Fibroblast of gingiva (primary cell): ENCODE data around the gene PTPRK.
"Not testable (repeated sequence)": the region's sequence is repeated elsewhere in the genome, so short reads cannot be mapped to it uniquely, and the experiment has no call there.

Experiments
- DNase-seq: peaks from one replicate; pipeline ENCODE4 v3.0.0-alpha.2; 2011; ENCODE audit warnings: low read depth

The PTPRK gene

GRCh38 chr6:128487746-128488145, 32.7 kb downstream of the PTPRK start:
- DNase-seq: no peak

GRCh38 chr6:128487055-128487454, 33.3 kb downstream of the PTPRK start:
- DNase-seq: no peak

- DNase-seq: not testable (repeated sequence)
These were observed 33.8 kb downstream of the PTPRK start for GRCh38 chr6:128486580-128486979.

GRCh38 chr6:128483472-128484135, 36.8 kb downstream of the PTPRK start:
- no peak for DNase-seq

- DNase-seq: no peak
These were observed 37.8 kb downstream of the PTPRK start for GRCh38 chr6:128482642-128483041.

- no peak for DNase-seq
These were observed 40.4 kb downstream of the PTPRK start for GRCh38 chr6:128479991-128480390.

GRCh38 chr6:128479048-128479666, 41.2 kb downstream of the PTPRK start:
- no peak for DNase-seq

GRCh38 chr6:128478230-128479047, 42.0 kb downstream of the PTPRK start:
- DNase-seq: no peak

GRCh38 chr6:128474933-128475332, 45.5 kb downstream of the PTPRK start:
- no peak for DNase-seq

GRCh38 chr6:128474481-128474880, 45.9 kb downstream of the PTPRK start:
- DNase-seq: no peak

- DNase-seq: no peak
These were observed 48.5 kb downstream of the PTPRK start for GRCh38 chr6:128471907-128472306.

GRCh38 chr6:128465368-128466343, 54.7 kb downstream of the PTPRK start:
- DNase-seq: no peak

GRCh38 chr6:128464790-128465189, 55.6 kb downstream of the PTPRK start:
- DNase-seq: no peak

- DNase-seq: no peak
These were observed 56.5 kb downstream of the PTPRK start for GRCh38 chr6:128463942-128464341.

GRCh38 chr6:128461501-128461900, 58.9 kb downstream of the PTPRK start:
- DNase-seq: no peak

- no peak for DNase-seq
These were observed 63.7 kb downstream of the PTPRK start for GRCh38 chr6:128456510-128457230.

GRCh38 chr6:128455959-128456358, 64.4 kb downstream of the PTPRK start:
- DNase-seq: no peak

- DNase-seq: no peak
These were observed 67.7 kb downstream of the PTPRK start for GRCh38 chr6:128452713-128453112.

- no peak for DNase-seq
These were observed 73.9 kb downstream of the PTPRK start for GRCh38 chr6:128446497-128446896.

GRCh38 chr6:128443553-128443952, 76.8 kb downstream of the PTPRK start:
- no peak for DNase-seq

- no peak for DNase-seq
These were observed 80.8 kb downstream of the PTPRK start for GRCh38 chr6:128439627-128440026.
